Mucosa of rectum (tissue), 2 donors: ENCODE results near the gene HLA-E.
A peak's percentile ranks its signal among the peaks of the same experiment; 100 is the strongest.
"Not testable (repeated sequence)": the region's sequence is repeated elsewhere in the genome, so short reads cannot be mapped to it uniquely, and the experiment has no call there.

Experiments
- H3K27ac ChIP-seq, 2 donors: one replicate each; pipeline ENCODE4 v1.7.0; 2013; ENCODE audit warnings: inconsistent platforms in 2 of 2, low read depth in 2 of 2, low read length in 2 of 2
- H3K27me3 ChIP-seq, 2 donors: one replicate each; pipeline ENCODE4 v1.7.0; 2013; ENCODE audit warnings: low read length in 2 of 2; ENCODE audit not compliant: control insufficient read depth in 2 of 2, insufficient read depth in 2 of 2
- H3K36me3 ChIP-seq, 2 donors: one replicate each; pipeline ENCODE4 v1.7.0; 2013; ENCODE audit warnings: low read length in 2 of 2; ENCODE audit not compliant: control insufficient read depth in 2 of 2, insufficient read depth in 2 of 2
- H3K4me1 ChIP-seq, 2 donors: one replicate each; pipeline ENCODE4 v1.7.0; 2013; ENCODE audit warnings: low read length in 2 of 2, mild to moderate bottlenecking in 1 of 2; ENCODE audit not compliant: control insufficient read depth in 2 of 2, insufficient read depth in 2 of 2
- H3K4me3 ChIP-seq, 2 donors: one replicate each; pipeline ENCODE4 v1.7.0; 2013; ENCODE audit warnings: low read length in 2 of 2
- H3K9ac ChIP-seq, 2 donors: one replicate each; pipeline ENCODE4 v1.7.0; 2013; ENCODE audit warnings: low read length in 2 of 2, low read depth in 1 of 2, mild to moderate bottlenecking in 1 of 2
- H3K9me3 ChIP-seq, 2 donors: one replicate each; pipeline ENCODE4 v1.7.0; 2013; ENCODE audit warnings: low read length in 2 of 2; ENCODE audit not compliant: control insufficient read depth in 2 of 2
- donor health status: healthy.
- donor health status: Normal muscosa, but diverticular disease.

Gene HLA-E

DNA sequence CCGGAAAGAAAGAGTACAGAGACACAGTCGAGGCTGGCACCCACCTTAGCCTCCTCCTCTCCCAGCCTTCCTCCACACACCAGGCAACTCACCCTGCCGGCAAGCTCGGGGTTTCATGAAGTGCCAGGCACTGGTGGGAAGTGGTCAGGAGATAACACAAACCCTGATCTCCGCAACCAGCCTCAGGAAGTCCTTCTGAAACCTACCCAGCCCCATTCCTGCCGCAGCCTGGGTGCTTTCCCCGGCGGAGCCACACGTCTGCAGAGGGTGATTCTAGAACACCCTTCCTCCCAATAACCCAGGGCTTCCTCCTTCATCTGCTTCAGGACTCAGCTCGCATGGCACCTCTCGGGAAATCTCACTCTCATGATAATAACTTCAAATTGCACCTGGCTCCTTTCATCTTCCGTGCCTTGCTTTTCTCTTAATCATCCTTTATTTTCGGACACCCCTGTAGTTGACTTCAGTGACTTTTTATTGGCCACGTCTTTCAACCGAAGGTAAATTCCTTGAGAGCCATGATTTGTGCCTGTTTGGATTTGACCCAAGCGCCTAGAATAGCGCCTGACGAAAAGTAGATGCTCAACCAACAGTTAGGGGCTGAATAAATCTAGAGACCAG lies 8.7 kb upstream of the HLA-E start:
- peaks cover 27 to 33% of the 10 kb centered on the region in 2 donors for H3K27me3 ChIP-seq
- H3K9me3 ChIP-seq = no peaks in the 10 kb centered on the region
- H3K27ac ChIP-seq = no peak overlapping the region
- H3K4me3 ChIP-seq = no peak overlapping the region
- H3K9ac ChIP-seq = no peak overlapping the region
- H3K36me3 ChIP-seq = no peaks in the 10 kb centered on the region
- H3K4me1 ChIP-seq = peaks cover 0 to 2% of the 10 kb centered on the region in 2 donors

DNA sequence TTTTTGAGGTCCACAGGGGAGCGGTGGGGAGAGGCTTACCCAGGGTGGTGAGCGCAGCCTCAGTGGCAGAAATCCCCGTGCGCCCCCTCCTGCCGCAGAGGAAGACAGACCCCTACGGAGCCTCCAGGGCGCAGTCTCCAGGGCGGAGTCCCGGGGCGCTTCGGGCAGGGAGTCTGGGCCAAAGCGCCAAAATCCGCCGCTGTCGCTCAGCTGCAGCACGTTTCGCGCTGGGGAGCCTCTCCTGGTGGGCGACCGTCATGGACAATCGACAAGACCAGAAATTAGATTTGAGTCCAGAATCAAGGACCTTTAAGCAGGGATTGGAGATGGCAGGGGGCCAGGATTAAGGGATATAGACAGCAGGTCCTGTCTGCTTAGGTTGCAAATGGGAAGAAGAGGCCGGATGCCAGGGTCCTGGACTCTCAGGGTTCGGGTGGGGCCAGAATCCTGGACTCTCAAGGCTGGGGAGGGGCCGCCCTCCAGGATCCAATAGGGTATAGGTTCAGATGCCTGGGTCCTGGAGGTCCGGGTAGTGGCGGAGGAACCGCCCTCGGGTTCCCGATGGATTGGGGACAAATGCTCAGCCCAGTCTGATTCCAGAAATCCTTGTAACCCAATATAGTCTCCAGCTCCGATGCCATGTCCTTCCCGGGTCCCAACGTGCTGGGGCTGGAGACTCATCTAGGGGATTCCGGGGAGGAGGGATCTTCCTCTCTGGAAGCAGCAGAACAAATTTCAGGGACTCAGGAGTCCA lies 7.9 kb upstream of the HLA-E start:
- Histone ChIP-seq H3K27ac (no peak overlapping the region), H3K4me3 (no peak overlapping the region), H3K27me3 (peaks cover 27 to 33% of the 10 kb centered on the region in 2 donors), H3K9ac (no peak overlapping the region), H3K36me3 (no peaks in the 10 kb centered on the region), H3K4me1 (peaks cover 0 to 2% of the 10 kb centered on the region in 2 donors), H3K9me3 (no peaks in the 10 kb centered on the region)

DNA sequence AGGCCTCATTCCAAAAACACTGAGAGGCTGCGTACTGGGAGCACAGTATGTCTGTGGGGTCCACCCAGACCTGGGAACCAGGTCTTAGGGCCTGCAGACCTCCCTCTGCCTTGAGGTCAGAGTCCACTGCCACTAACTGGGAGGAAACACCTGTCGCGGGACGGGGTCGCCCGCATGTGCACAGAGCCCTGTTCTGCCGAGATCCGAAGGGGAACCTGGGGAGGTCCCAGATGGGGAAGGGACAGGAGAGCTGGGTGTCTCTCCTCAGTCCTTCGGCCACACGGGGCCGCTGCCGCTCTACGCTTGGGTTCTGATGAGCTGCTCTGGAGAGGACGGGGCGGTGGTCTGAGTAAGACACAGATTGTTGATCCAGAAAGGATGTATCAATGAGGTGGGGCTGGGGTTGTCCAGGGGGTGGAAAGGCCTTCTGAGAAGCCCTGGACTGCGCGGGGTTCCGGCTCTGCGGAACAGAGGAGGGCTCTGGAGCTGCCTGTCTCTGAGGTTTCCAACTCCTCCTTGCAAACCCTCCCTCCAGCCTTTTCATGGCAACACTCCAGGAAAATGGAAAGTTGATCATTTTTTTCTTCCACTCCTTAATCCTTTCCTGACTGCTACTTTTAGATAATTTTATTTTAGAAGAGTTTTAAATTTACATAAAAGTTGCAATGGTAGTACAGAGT lies 7.2 kb upstream of the HLA-E start:
- H3K4me1 ChIP-seq, H3K4me3 ChIP-seq, H3K9me3 ChIP-seq, H3K9ac ChIP-seq, H3K27ac ChIP-seq, H3K36me3 ChIP-seq: not testable (repeated sequence)
- peaks cover 27 to 33% of the 10 kb centered on the region in 2 donors for H3K27me3 ChIP-seq

DNA sequence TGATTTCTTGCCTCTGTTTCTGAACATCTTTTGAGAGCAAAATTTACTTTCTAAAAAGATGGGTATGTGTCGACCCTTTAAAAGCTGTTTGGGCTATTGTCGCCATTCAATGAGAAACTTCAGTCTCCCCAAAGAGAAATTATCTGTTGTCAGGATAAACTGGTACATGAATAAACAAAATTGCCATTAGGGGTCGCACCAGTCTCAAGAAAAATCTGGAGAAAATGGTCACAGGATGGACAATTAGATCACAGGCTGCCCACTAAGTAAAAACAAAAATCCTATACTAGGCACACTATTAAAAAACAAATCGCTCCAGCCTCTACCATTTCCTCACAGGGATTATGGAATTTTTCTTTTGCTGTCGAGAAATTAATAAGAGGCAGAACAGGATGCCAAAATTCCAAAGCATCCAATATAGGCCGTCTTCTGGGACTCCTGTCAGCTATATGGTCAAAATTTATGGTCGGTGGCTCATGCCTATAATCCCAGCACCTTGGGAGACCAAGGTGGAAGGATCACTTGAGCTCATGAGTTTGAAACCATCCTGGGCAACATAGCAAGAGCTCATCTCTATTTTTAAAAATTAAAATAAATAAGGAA lies 5.5 kb upstream of the HLA-E start:
- H3K36me3 ChIP-seq = no peaks in the 10 kb centered on the region
- H3K27ac ChIP-seq = no peak overlapping the region
- H3K9me3 ChIP-seq = no peaks in the 10 kb centered on the region
- H3K9ac ChIP-seq = no peak overlapping the region
- H3K4me1 ChIP-seq = peaks cover 0 to 2% of the 10 kb centered on the region in 2 donors
- no peak overlapping the region for H3K4me3 ChIP-seq
- peaks cover 23 to 28% of the 10 kb centered on the region in 2 donors for H3K27me3 ChIP-seq

DNA sequence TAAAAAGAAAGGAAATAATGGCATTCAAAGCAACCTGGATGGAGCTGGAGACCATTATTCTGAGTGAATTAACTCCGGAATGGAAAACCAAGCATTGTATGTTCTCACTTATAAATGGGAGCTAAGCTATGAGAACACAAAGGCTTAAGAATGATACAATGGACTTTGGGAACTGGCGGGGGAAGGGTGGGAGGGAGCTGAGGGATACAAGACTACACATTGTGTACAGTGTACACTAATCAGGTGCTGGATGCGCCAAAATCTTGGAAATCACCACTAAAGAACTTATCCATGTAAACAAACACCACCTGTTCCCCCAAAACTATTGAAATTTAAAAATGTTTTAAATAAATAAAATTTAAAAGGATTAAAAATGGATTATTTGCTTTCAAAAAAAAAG lies 4.1 kb upstream of the HLA-E start:
- Histone ChIP-seq H3K4me1 (peaks cover 2 to 4% of the 10 kb centered on the region in 2 donors), H3K27ac (no peak overlapping the region), H3K9ac (no peak overlapping the region), H3K9me3 (no peaks in the 10 kb centered on the region), H3K4me3 (no peak overlapping the region), H3K27me3 (peaks cover 18% of the 10 kb centered on the region in 2 donors), H3K36me3 (peaks cover under 1 to 1% of the 10 kb centered on the region in 2 donors)

DNA sequence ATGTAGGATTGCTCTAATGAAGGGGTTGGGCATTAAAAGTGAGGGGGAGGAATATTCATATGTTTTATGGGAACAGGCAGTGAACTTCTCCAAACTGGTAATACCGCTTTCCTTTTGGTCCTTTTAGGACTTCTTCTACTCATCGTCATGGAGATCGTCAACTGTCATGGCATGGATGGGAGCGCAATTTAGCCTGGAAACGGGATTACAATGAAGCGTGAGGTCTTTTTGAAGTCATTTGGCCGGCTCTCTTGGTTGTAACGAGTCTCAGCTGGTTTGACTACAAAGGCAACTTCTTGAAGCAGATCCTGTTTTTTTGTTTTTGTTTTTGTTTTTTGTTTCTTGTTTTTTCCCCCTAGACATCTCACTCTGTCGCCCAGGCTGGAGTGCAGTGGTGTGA lies 1.4 kb upstream of the HLA-E start:
- Histone ChIP-seq H3K27ac (no peak overlapping the region), H3K4me3 (no peak overlapping the region), H3K9me3 (no peaks in the 10 kb centered on the region), H3K9ac (no peak overlapping the region), H3K27me3 (no peaks in the 10 kb centered on the region), H3K4me1 (peaks cover 21 to 22% of the 10 kb centered on the region in 2 donors), H3K36me3 (peaks cover 24 to 26% of the 10 kb centered on the region in 2 donors)

DNA sequence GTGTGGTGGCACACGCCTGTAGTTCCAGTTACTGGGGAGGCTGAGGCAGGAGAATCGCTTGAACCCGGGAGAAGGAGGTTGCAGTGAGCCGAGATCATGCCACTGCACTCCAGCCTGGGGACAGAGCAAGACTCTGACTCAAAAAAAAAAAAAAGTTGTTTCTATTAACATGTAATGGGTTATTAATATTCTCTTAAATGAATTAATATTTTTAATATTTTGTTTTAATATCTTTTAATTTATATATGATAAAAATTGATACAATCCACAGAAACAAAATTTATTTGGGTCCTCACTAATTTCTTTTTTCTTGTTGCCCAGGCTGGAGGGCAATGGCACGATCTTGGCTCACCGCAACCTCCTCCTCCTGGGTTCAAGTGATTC lies 620 bp upstream of the HLA-E start:
- H3K4me1 ChIP-seq = peaks cover 21 to 24% of the 10 kb centered on the region in 2 donors
- peak overlapping the region; percentile 38 to 76 for H3K4me3 ChIP-seq
- H3K9me3 ChIP-seq, H3K27me3 ChIP-seq: not testable (repeated sequence)
- H3K27ac ChIP-seq = peak overlapping the region; percentile 97 to 99
- peak overlapping the region in 1 of 2 donors; percentile 95 for H3K9ac ChIP-seq
- H3K36me3 ChIP-seq = peaks cover 29 to 32% of the 10 kb centered on the region in 2 donors

DNA sequence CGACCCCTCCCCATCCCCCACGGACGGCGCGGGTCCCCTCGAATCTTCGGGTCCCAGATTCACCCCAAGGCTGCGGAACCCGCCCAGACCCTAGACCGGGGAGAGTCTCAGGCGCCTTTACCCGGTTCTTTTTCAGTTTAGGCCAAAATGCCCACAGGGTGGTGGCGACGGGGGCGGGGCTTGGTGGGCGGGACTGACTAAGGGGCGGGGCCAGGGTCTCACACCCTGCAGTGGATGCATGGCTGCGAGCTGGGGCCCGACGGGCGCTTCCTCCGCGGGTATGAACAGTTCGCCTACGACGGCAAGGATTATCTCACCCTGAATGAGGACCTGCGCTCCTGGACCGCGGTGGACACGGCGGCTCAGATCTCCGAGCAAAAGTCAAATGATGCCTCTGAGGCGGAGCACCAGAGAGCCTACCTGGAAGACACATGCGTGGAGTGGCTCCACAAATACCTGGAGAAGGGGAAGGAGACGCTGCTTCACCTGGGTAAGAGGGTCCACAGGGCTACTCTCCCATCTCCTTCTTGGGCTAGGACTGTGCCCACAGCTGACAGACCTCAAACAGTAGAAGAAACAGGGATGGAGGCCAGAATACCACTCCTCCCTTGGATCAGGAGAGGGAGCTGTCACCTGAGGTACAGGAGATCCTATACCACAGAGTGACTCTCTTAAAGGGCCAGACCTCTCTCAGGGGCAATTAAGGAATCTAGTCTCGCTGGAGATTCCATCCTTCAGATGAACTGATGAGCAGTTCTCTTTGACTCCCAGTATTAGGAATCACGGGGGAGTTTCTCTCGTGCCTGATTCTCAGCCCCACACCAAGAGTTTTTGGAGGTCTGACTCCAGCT lies 942 bp downstream of the HLA-E start:
- Histone ChIP-seq H3K9ac (peak overlapping the region; percentile 91 to 95), H3K9me3 (no peaks in the 10 kb centered on the region), H3K27me3 (no peaks in the 10 kb centered on the region), H3K36me3 (peaks cover 35 to 36% of the 10 kb centered on the region in 2 donors), H3K4me1 (peaks cover 25 to 26% of the 10 kb centered on the region in 2 donors), H3K27ac (peak overlapping the region; percentile 97 to 99), H3K4me3 (peak overlapping the region; percentile 76 to 86)

DNA sequence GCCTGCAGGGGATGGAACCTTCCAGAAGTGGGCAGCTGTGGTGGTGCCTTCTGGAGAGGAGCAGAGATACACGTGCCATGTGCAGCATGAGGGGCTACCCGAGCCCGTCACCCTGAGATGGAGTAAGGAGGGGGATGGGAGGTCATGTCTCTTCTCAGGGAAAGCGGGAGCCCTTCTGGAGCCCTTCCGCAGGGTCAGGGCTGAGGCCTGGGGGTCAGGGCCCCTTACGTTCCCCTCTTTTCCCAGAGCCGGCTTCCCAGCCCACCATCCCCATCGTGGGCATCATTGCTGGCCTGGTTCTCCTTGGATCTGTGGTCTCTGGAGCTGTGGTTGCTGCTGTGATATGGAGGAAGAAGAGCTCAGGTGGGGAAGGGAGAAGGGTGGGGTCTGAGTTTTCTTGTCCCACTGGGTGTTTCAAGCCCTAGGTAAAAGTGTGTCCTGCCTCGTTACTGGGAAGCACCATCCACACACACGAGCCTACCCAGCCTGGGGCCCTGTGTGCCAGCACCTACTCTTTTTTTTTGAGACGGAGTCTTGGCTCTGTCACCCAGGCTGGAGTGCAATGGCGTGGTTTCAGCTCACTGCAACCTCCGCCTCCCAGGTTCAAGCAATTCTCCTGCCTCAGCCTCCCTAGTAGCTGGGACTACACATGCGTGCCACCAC lies 2.1 kb downstream of the HLA-E start:
- peak overlapping the region; percentile 76 to 86 for H3K4me3 ChIP-seq
- peak overlapping the region in 1 of 2 donors; percentile 99 for H3K27ac ChIP-seq
- H3K4me1 ChIP-seq = peaks cover 25 to 26% of the 10 kb centered on the region in 2 donors
- peak overlapping the region; percentile 14 to 15 for H3K9ac ChIP-seq
- peaks cover 35 to 36% of the 10 kb centered on the region in 2 donors for H3K36me3 ChIP-seq
- H3K9me3 ChIP-seq, H3K27me3 ChIP-seq: not testable (repeated sequence)
